ENCODE measurements around the gene ZNF622. TPM values are rescaled to one million over a fixed set of nuclear protein-coding genes. Genes with fewer than 3 reads are reported as not detected.

Gene ZNF622
- total RNA-seq, 1 experiment from 2014 or later: 25.2 TPM

GRCh38 chr5:16492398-16493140 is 27.0 kb upstream of the ZNF622 start:
- Histone ChIP-seq H3K9ac (ENCODE audit: low read length) (no peak overlapping the region), H3K4me3 (replicated peaks in 1 of 2; ENCODE audit: low read depth in 1 of 2, low read length in 2 of 2) (no peak overlapping the region), H3K27me3 (ENCODE audit: insufficient read depth, low read length) (no peaks in the 10 kb centered on the region), H3K36me3 (ENCODE audit: control insufficient read depth in 1 of 2, insufficient read depth in 2 of 2, low read length in 2 of 2) (no peaks in the 10 kb centered on the region), H3K9me3 (ENCODE audit: control insufficient read depth in 1 of 2, insufficient read depth in 1 of 2, low read depth in 1 of 2, low read length in 2 of 2) (no peaks in the 10 kb centered on the region), H3K9me2 (ENCODE audit: insufficient read depth) (no peaks in the 10 kb centered on the region), H3K4me1 (ENCODE audit: control insufficient read depth in 1 of 2, insufficient read depth in 2 of 2, low read length in 2 of 2) (no peaks in the 10 kb centered on the region), H2AFZ (ENCODE audit: low read depth, low read length, poor library complexity, severe bottlenecking) (no peak overlapping the region), H3K27ac (ENCODE audit: low read depth, low read length) (no peak overlapping the region), H3K79me2 (ENCODE audit: insufficient read depth, low read length) (no peaks in the 10 kb centered on the region), H4K20me1 (ENCODE audit: insufficient read depth) (no peaks in the 10 kb centered on the region), H3K4me2 (ENCODE audit: low read length) (no peak overlapping the region)
- ChIA-PET POLR2A (no interaction called here), RAD21 (ENCODE audit: low non-redundant PET in 1 of 2, low total read pairs in 2 of 2, uncharacterized antibody in 2 of 2, unreplicated experiment in 2 of 2) (no interaction called here), CTCF (no interaction called here)
- TF ChIP-seq FOSL1 (IDR thresholded peaks at IDR 0.05; ENCODE audit: low read depth) (no peak), MAX (IDR thresholded peaks at IDR 0.05) (no peak), SP1 (IDR thresholded peaks at IDR 0.05; ENCODE audit: low read depth) (no peak), ZNF274 (IDR thresholded peaks at IDR 0.05; ENCODE audit: low read depth, low read length) (no peak), ATF3 (IDR thresholded peaks at IDR 0.05) (no peak), SIN3A (IDR thresholded peaks at IDR 0.05; ENCODE audit: low read depth) (no peak), JUND (IDR thresholded peaks at IDR 0.05) (no peak), EZH2phosphoT487 (IDR thresholded peaks at IDR 0.05; ENCODE audit: borderline replicate concordance) (no peak), POLR2AphosphoS5 (IDR thresholded peaks at IDR 0.05; ENCODE audit: low read depth, low read length) (no peak), YY1 (IDR thresholded peaks at IDR 0.05; ENCODE audit: extremely low read depth, insufficient replicate concordance, low read depth, low read length) (no peak), SRF (IDR thresholded peaks at IDR 0.05; ENCODE audit: low read depth) (no peak), EGR1 (IDR thresholded peaks at IDR 0.05; ENCODE audit: low read depth) (no peak), ZFX (IDR thresholded peaks at IDR 0.05) (no peak)
- intact Hi-C loops (cut with micrococcal nuclease): no loop called here
- DNase-seq (ENCODE audit: low read depth, low spot score) (no peak), ATAC-seq (no peak)
- no TSS peak for BruUV-seq (replicated peaks)
